AG04450 (cell line): ENCODE measurements around the gene UTP11. TPM values are rescaled to one million over a fixed set of nuclear protein-coding genes. Genes with fewer than 3 reads are reported as not detected.
"Not testable (repeated sequence)": the region's sequence is repeated elsewhere in the genome, so short reads cannot be mapped to it uniquely, and the experiment has no call there.

Source experiments
- CTCF ChIA-PET: fragments of 300-600, 350-600 bp; formaldehyde crosslinking; extraction: SDS; loops from one replicate; lab custom pipeline; 2022; ENCODE audit warnings: antibody characterized with exemption, inconsistent platforms; lab: Charles Lee
- POLR2A ChIA-PET: fragments of 350-600 bp; formaldehyde crosslinking; extraction: SDS; loops from one replicate; lab custom pipeline; 2021; ENCODE audit warnings: antibody characterized with exemption, inconsistent platforms; lab: Yijun Ruan, JAX
- DNase-seq: peaks from one replicate; pipeline ENCODE4 v3.0.0-alpha.2; 2011; ENCODE audit warnings: low read depth, low spot score
- H3K27ac ChIP-seq: one replicate; pipeline ENCODE4 v1.5.1; 2012; ENCODE audit warnings: low read depth, low read length, control low read depth
- H3K27me3 ChIP-seq: one replicate; pipeline ENCODE4 v1.6.0; 2012; ENCODE audit warnings: low read length; ENCODE audit not compliant: control insufficient read depth, insufficient read depth
- H3K4me3 ChIP-seq: 2 replicates; pipeline ENCODE4 v1.5.1; 2011; ENCODE audit warnings: mild to moderate bottlenecking, low read depth, low read length, control low read depth
- H3K9me3 ChIP-seq: 2 replicates; pipeline ENCODE4 v1.5.1; 2012; ENCODE audit warnings: low read length; ENCODE audit not compliant: control insufficient read depth, insufficient read depth
- polyA plus RNA-seq: library from polyadenylated mRNA; depleted of rRNA; stranded (reverse); fragments of >200 nt; gene quantifications from 2 replicates; pipeline ENCODE4 v1.2.3, GENCODE V29; 2011
- TF ChIP-seq, protein P1 (sequence below): IDR thresholded peaks from 2 replicates; pipeline ENCODE4 v1.5.1; 2011; ENCODE audit warnings: low read depth, low read length, control low read depth, inconsistent platforms

UTP11 gene
- polyA plus RNA-seq, 1 experiment: 43.8 TPM

DNA sequence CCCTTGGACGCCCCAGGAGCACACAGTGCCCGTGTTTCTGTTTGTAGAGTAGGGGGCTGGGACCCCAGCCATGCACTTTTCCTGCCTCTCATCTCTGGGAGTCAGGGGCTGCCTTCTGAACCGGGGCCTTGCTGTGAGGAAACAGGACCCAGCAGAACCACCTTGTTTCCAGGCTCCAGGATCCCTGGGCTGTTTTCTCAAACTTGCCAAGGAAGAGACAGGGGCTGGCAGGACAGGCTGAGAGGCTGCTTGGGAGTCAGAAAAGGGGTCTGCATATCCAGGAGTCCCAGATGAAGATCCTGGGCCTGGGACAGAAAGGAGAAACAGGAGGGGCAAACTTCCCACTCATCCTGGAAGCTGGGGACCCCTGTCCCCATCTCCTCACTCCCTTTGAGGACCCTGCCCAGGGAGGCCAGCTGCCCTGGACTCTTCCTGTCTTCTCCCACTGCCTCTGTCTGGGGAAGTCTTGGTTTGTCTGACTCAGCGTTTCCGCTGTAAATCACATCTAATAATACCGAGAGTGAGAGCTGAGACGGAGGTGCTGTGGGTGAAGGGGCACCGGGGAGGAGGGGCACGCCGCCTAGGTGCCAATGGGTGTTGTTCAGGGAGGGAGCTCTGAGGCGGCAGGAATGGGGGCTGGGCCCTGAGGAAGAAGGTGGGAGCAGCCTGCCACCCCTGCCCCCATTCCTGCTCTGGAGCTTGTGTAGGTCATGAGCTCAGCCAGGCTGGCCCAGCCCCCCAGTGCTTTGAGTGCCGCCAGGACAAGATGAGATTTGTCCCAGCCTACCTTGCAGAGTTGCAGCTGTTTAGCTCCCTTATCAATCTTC lies 17.4 kb downstream of the UTP11 start:
- Histone ChIP-seq H3K9me3 (no peaks in the 10 kb centered on the region; the same call in 1 of the 2 replicates), H3K4me3 (0 out of 2 replicates have a peak overlapping the region, but pooled peaks have one; percentile 10), H3K27ac (peak overlapping the region; percentile 80), H3K27me3 (no peaks in the 10 kb centered on the region)
- TF ChIP-seq, protein P1, sequence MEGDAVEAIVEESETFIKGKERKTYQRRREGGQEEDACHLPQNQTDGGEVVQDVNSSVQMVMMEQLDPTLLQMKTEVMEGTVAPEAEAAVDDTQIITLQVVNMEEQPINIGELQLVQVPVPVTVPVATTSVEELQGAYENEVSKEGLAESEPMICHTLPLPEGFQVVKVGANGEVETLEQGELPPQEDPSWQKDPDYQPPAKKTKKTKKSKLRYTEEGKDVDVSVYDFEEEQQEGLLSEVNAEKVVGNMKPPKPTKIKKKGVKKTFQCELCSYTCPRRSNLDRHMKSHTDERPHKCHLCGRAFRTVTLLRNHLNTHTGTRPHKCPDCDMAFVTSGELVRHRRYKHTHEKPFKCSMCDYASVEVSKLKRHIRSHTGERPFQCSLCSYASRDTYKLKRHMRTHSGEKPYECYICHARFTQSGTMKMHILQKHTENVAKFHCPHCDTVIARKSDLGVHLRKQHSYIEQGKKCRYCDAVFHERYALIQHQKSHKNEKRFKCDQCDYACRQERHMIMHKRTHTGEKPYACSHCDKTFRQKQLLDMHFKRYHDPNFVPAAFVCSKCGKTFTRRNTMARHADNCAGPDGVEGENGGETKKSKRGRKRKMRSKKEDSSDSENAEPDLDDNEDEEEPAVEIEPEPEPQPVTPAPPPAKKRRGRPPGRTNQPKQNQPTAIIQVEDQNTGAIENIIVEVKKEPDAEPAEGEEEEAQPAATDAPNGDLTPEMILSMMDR: no peak
- ChIA-PET CTCF (interaction anchor here (0.8 to 4.8 kb wide), 5 partner anchors 11 to 808 kb away, joined by 3 to 39 read pairs (median 4); no protein-coding TSS in a partner anchor), POLR2A (interaction anchor here (0.8 to 1.2 kb wide), 6 partner anchors 9 to 805 kb away, joined by 3 to 4 read pairs (median 4); no protein-coding TSS in a partner anchor)
- DNase-seq: no peak

DNA sequence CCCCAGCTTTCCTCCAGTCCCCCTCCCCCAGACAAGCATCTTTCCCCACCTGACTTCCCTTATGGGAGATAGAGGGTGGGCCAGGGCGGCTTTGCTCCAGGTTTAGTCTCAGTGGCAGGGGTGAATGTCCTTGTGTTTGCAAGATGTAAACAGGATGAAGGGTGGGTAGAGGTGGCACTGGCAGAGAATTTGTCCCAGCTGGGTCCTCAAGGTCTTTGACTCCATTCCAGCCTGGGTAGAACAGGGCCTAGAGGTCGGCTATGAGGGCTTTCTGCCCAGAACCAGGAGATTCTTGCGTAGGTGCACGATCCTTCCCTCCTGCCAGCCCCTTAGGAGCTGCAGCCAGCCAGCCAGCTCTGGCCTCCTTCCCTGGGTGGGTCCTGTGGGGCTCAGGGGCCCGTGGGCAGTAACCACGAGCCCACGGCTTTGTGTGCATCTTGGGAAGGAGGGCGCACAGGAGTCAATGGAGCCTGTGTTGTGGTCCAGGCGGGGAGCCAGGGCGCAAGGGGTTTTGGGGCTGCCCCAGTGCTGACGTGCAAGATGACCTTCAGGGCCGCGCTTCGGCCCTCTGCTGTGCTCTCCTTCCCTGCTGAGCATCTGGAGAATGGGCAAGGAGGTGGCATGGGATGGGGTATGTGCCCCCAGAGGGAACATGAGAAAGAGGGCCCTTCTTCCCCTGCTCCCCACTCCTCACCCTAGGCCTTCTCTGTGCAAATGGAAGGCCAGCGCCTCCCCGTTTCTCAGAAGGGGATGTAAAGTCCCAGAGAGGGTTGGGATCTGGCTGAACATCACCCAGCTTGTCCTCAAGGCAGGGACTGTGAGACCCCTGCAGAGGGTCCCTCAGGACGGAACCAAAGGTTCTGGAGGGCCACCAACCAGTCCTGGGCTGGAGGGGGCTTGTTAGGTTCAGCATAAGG lies 18.3 kb downstream of the UTP11 start:
- no peak for DNase-seq
- H3K27ac ChIP-seq: peak overlapping the region; percentile 80
- ChIA-PET CTCF (interaction anchor here (0.8 to 4.8 kb wide), 3 partner anchors 11 to 805 kb away, joined by 3 to 39 read pairs (median 6); no protein-coding TSS in a partner anchor), POLR2A (interaction anchor here (0.8 to 1.2 kb wide), 5 partner anchors 11 to 804 kb away, joined by 3 to 4 read pairs (median 3); no protein-coding TSS in a partner anchor)
- TF ChIP-seq, protein P1: no peak
- H3K4me3 ChIP-seq: no peak overlapping the region
- H3K9me3 ChIP-seq: no peaks in the 10 kb centered on the region; the same call in 1 of the 2 replicates
- no peaks in the 10 kb centered on the region for H3K27me3 ChIP-seq

DNA sequence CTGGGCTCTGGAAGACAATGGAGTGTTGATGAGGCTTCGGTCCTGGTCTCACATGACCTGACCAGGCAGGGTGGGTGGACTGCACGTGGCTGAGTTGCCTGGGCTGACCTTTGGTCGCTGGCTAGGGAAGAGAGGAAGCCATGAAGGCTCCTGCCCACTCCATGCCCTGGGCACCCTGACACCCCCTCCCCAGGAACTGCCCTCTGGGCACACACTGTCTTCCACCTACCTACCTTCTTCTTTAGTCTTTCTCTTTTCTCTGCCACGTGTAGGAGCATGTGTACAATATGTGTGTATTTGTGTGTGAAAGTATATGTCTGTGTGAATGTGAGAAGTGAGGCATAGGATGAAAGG lies 19.0 kb downstream of the UTP11 start:
- Histone ChIP-seq H3K27me3 (peaks cover 2% of the 10 kb centered on the region), H3K4me3 (no peak overlapping the region), H3K9me3 (no peaks in the 10 kb centered on the region; the same call in 1 of the 2 replicates), H3K27ac (no peak overlapping the region)
- DNase-seq: no peak
- TF ChIP-seq, protein P1: no peak
- CTCF ChIA-PET: no interaction called here
- POLR2A ChIA-PET: no interaction called here

DNA sequence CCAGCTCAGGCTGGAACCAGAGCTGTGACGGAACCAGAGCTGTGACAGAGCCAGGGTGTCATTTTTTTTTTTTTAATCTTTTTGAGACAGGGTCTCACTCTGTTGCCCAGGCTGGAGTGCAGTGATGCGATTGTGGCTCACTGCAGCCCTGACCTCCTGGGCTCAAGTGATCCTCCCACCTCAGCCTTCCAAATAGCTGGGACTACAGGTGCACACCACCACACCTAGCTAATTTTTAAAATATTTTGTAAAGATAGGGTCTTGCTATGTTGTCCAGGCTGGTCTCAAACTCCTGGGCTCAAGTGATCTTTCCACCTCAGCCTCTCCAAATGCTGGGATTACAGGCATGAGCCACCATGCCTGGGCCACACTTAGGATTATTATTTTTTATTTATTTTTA lies 20.5 kb downstream of the UTP11 start:
- CTCF ChIA-PET, H3K4me3 ChIP-seq, POLR2A ChIA-PET, DNase-seq, H3K27me3 ChIP-seq, H3K27ac ChIP-seq, H3K9me3 ChIP-seq: not testable (repeated sequence)

DNA sequence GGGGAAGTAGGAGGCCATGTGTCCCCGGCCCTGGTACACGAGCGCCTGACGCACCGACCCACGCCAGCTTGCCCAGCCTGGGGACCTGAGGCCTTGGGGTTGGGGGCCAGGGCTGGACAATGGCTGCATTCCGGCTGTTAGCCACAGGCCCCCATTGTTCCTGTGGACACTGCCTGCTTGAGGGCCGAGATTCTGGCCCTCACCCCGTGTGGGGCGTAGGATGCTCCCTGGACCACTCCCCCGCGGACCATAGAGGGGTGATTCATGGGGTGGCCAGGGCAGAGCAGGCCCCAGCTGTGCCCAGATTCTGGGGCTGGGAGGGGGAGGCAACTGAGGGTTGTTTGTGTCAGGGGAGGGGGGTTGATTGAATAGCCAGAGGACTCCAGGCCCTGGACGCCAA lies 22.3 kb downstream of the UTP11 start:
- no peak for DNase-seq
- TF ChIP-seq, protein P1: no peak
- CTCF ChIA-PET: no interaction called here
- H3K4me3 ChIP-seq: no peak overlapping the region
- no peak overlapping the region for H3K27ac ChIP-seq
- H3K9me3 ChIP-seq: no peaks in the 10 kb centered on the region; the same call in 1 of the 2 replicates
- POLR2A ChIA-PET: no interaction called here
- peaks cover 8% of the 10 kb centered on the region for H3K27me3 ChIP-seq
